Transverse colon (tissue), 4 donors: ENCODE results near the gene UNC5CL. TPM values are rescaled to one million over a fixed set of nuclear protein-coding genes. Genes with fewer than 3 reads are reported as not detected.
"Not testable (repeated sequence)": the region's sequence is repeated elsewhere in the genome, so short reads cannot be mapped to it uniquely, and the experiment has no call there.

Experiments
- DNase-seq: peaks from one replicate; pipeline ENCODE4 v3.0.0-alpha.2; 2019
- H3K27ac ChIP-seq, 4 donors: fragments of 200-600 bp; sonication (generic); 2 replicates each; pipeline ENCODE4 v1.5.1; 2016 to 2018; ENCODE audit warnings: inconsistent platforms in 4 of 4
- H3K27me3 ChIP-seq: fragments of 200-600 bp; sonication (generic); 2 replicates; pipeline ENCODE4 v1.5.1; 2017; ENCODE audit warnings: inconsistent platforms
- H3K36me3 ChIP-seq, 4 donors: fragments of 200-600 bp; sonication (generic); 2 replicates each; pipeline ENCODE4 v1.5.1; 2017 to 2019; ENCODE audit warnings: inconsistent platforms in 4 of 4
- H3K4me1 ChIP-seq, 4 donors: fragments of 200-600 bp; sonication (generic); 2 replicates each; pipeline ENCODE4 v1.5.1; 2017 to 2020; ENCODE audit warnings: inconsistent platforms in 4 of 4
- H3K4me3 ChIP-seq, 4 donors: fragments of 200-600 bp; sonication (generic); 1 replicate in 1 of 4; 2 replicates in 3 of 4; pipeline versions ENCODE4 v1.5.1 to v1.6.1; 2017 to 2019; ENCODE audit warnings: inconsistent platforms in 4 of 4
- H3K9me3 ChIP-seq, 2 donors: fragments of 200-600 bp; sonication (generic); 2 replicates each; pipeline ENCODE4 v1.5.1; 2017 to 2019; ENCODE audit warnings: inconsistent platforms in 2 of 2
- CTCF ChIP-seq, 5 experiments: fragments of 200-600 bp in 3 of 5; fragments of 450-650 bp in 2 of 5; sonication (generic) in 3 of 5; IDR thresholded peaks; 1 replicate in 2 of 5; 2 replicates in 3 of 5; pipeline ENCODE4 v1.5.1; 2016 to 2017; ENCODE audit warnings: antibody characterized with exemption in 5 of 5, inconsistent platforms in 3 of 5, mild to moderate bottlenecking in 2 of 5, moderate library complexity in 1 of 5
- EP300 ChIP-seq: sonication (generic); formaldehyde crosslinking; IDR thresholded peaks from one replicate; pipeline ENCODE4 v1.6.1; 2017; ENCODE audit warnings: antibody characterized with exemption, low read depth
- POLR2A ChIP-seq: fragments of 450-650 bp; IDR thresholded peaks from one replicate; pipeline ENCODE4 v1.6.1; 2016; ENCODE audit warnings: antibody characterized with exemption, mild to moderate bottlenecking, moderate library complexity
- POLR2AphosphoS5 ChIP-seq, 3 donors: sonication (generic); formaldehyde crosslinking; IDR thresholded peaks; one replicate each; pipeline ENCODE4 v1.6.1; 2016; ENCODE audit warnings: antibody characterized with exemption in 3 of 3
- WGBS, 2 donors: methylation state at CpG; one replicate each; pipeline ENCODE4 v1.1.5; 2018; ENCODE audit warnings: low coverage in 1 of 2; 5-methylcytosine and 5-hydroxymethylcytosine counted together
- in situ Hi-C, 4 donors: fragments of 200-750 bp; cut with MboI; loops; one replicate each; pipeline versions ENCODE4 v1.15.0 to v1.15.1; 2017; ENCODE audit warnings: low sequenced_read_pairs in 3 of 4, low pct_ligation_motif_present in 1 of 4, low pct_unique_long_range_greater_than_20kb in 1 of 4
- intact Hi-C: fragments of 100-400 bp; cut with DNase I; formaldehyde crosslinking; loops from one replicate; pipeline ENCODE4 v1.15.1; 2023; ENCODE audit warnings: low total_unique reads
- total RNA-seq, 4 donors: library from RNA; depleted of rRNA; stranded (reverse); fragments of >200 nt; gene quantifications; one replicate each; pipeline ENCODE4 v1.1.0, GENCODE V29; 2016

Gene UNC5CL
- total RNA-seq, 4 donors from 2014 or later = 2.5 to 8.4 (median 4.4) TPM; not detected in 1

GRCh38 chr6:41009669-41010068, 29.4 kb downstream of the UNC5CL start:
- in situ Hi-C loops = no loop called here
- Histone ChIP-seq H3K27me3 (no peaks in the 10 kb centered on the region), H3K36me3 (no peaks in the 10 kb centered on the region), H3K27ac (no peak overlapping the region), H3K4me3 (no peak overlapping the region), H3K9me3 (no peaks in the 10 kb centered on the region), H3K4me1 (no peaks in the 10 kb centered on the region)
- WGBS, 2 donors = 88 to 100% methylated on average over 1 of the region's 1 CpG
- DNase-seq = no peak
- no peak for TF ChIP-seq POLR2A
- no peak for TF ChIP-seq EP300
- TF ChIP-seq POLR2AphosphoS5 (IDR thresholded peaks at IDR 0.05) = no peak
- no peak for TF ChIP-seq CTCF (IDR thresholded peaks at IDR 0.05)
- intact Hi-C loops = loop anchor here (5.0 kb wide), 1 partner anchor 58 kb away; no protein-coding TSS in a partner anchor

GRCh38 chr6:41008011-41008410, 31.0 kb downstream of the UNC5CL start:
- DNase-seq = no peak
- intact Hi-C loops (loop anchor here (5.0 kb wide), 1 partner anchor 59 kb away; no protein-coding TSS in a partner anchor), in situ Hi-C loops (no loop called here)
- H3K9me3 ChIP-seq = no peaks in the 10 kb centered on the region
- TF ChIP-seq POLR2A (no peak), POLR2AphosphoS5 (IDR thresholded peaks at IDR 0.05) (no peak), CTCF (IDR thresholded peaks at IDR 0.05) (no peak), EP300 (no peak)
- H3K27ac ChIP-seq = no peak overlapping the region
- no peaks in the 10 kb centered on the region for H3K4me1 ChIP-seq
- H3K36me3 ChIP-seq = no peaks in the 10 kb centered on the region
- WGBS, 2 donors = 86 to 96% methylated on average over 3 of the region's 3 CpGs
- H3K27me3 ChIP-seq = no peaks in the 10 kb centered on the region
- H3K4me3 ChIP-seq = no peak overlapping the region

- in situ Hi-C loops, DNase-seq, H3K9me3 ChIP-seq, H3K27ac ChIP-seq, H3K4me3 ChIP-seq, H3K4me1 ChIP-seq, H3K27me3 ChIP-seq, H3K36me3 ChIP-seq: not testable (repeated sequence)
- intact Hi-C loops = loop anchor here (5.0 kb wide), 1 partner anchor 60 kb away; no protein-coding TSS in a partner anchor
- 92 to 100% methylated on average over 4 of the region's 4 CpGs for WGBS, 2 donors
Observed at GRCh38 chr6:41006980-41007379, 32.0 kb downstream of the UNC5CL start.

GRCh38 chr6:41006217-41006616, 32.8 kb downstream of the UNC5CL start:
- H3K4me1 ChIP-seq, in situ Hi-C loops, H3K9me3 ChIP-seq, H3K27me3 ChIP-seq, H3K4me3 ChIP-seq, H3K27ac ChIP-seq, H3K36me3 ChIP-seq: not testable (repeated sequence)
- WGBS, 2 donors = 0 to 13% methylated on average over 2 to 7 of the region's 7 CpGs
- DNase-seq = peak; percentile 62
- peak; percentile 63 to 73 (median 67) for TF ChIP-seq CTCF (IDR thresholded peaks at IDR 0.05)
- intact Hi-C loops = loop anchor here (5.0 kb wide), 1 partner anchor 61 kb away; no protein-coding TSS in a partner anchor

- DNase-seq = no peak
- Histone ChIP-seq H3K27me3 (no peaks in the 10 kb centered on the region), H3K4me3 (no peak overlapping the region), H3K4me1 (peaks cover 8 to 10% (median 9%) of the 10 kb centered on the region in 4 donors), H3K9me3 (no peaks in the 10 kb centered on the region), H3K36me3 (no peaks in the 10 kb centered on the region), H3K27ac (no peak overlapping the region)
- 79% methylated on average over 3 of the region's 3 CpGs; no CpG with 5 or more reads in 1 of the 2 donors for WGBS, 2 donors
- in situ Hi-C loops = no loop called here
- intact Hi-C loops = no loop called here
- TF ChIP-seq CTCF (IDR thresholded peaks at IDR 0.05) (no peak), POLR2AphosphoS5 (IDR thresholded peaks at IDR 0.05) (no peak), EP300 (no peak), POLR2A (no peak)
Observed at GRCh38 chr6:41002168-41002567, 36.9 kb downstream of the UNC5CL start.
